Panc1 (cell line): ENCODE data around the gene ZCCHC7.

ENCODE experiments used
- CTCF ChIP-seq: fragments of 450-650 bp; IDR thresholded peaks from 2 replicates; pipeline ENCODE4 v1.5.1; 2017; ENCODE audit warnings: mild to moderate bottlenecking
- POLR2AphosphoS5 ChIP-seq: IDR thresholded peaks from 2 replicates; pipeline ENCODE4 v1.6.1; 2012; ENCODE audit warnings: mild to moderate bottlenecking, low read depth, low read length, moderate library complexity
- SIN3A ChIP-seq: IDR thresholded peaks from 2 replicates; pipeline ENCODE4 v1.6.1; 2012; ENCODE audit warnings: low read depth, mild to moderate bottlenecking, low read length, moderate library complexity, borderline replicate concordance; ENCODE audit not compliant: insufficient read depth

GRCh38 chr9:37217161-37217560 lies 96.8 kb downstream of the ZCCHC7 start:
- TF ChIP-seq CTCF (no peak), SIN3A (no peak), POLR2AphosphoS5 (no peak)
